Suppressor macrophage (primary cell): ENCODE measurements around the gene RALGPS1.

Experiments used
- DNase-seq, 4 experiments: peaks; one replicate each; pipeline ENCODE4 v3.0.0-alpha.2; 2020 to 2022

The RALGPS1 gene

GRCh38 chr9:126956917-126957686 lies 42.5 kb downstream of the RALGPS1 start:
- DNase-seq: no peak

GRCh38 chr9:126957687-126958053 lies 43.1 kb downstream of the RALGPS1 start:
- DNase-seq: no peak

GRCh38 chr9:126959336-126959735 lies 44.8 kb downstream of the RALGPS1 start:
- no peak for DNase-seq

- no peak for DNase-seq
Observed at GRCh38 chr9:126959917-126960316, 45.3 kb downstream of the RALGPS1 start.

GRCh38 chr9:126962336-126962735 lies 47.8 kb downstream of the RALGPS1 start:
- DNase-seq: no peak

- no peak for DNase-seq
Observed at GRCh38 chr9:126965077-126965476, 50.5 kb downstream of the RALGPS1 start.

- DNase-seq: peak; percentile 42 to 70 (median 53)
Observed at GRCh38 chr9:126965541-126966428, 51.2 kb downstream of the RALGPS1 start.

- no peak for DNase-seq
Observed at GRCh38 chr9:126971261-126971660, 56.7 kb downstream of the RALGPS1 start.

- no peak for DNase-seq
Observed at GRCh38 chr9:126973651-126974529, 59.3 kb downstream of the RALGPS1 start.

GRCh38 chr9:126974594-126974993 lies 60.0 kb downstream of the RALGPS1 start:
- DNase-seq: no peak

GRCh38 chr9:126975327-126976220 lies 61.0 kb downstream of the RALGPS1 start:
- DNase-seq: no peak

GRCh38 chr9:126979461-126979860 lies 64.9 kb downstream of the RALGPS1 start:
- DNase-seq: no peak

- DNase-seq: no peak
Observed at GRCh38 chr9:126980231-126980630, 65.6 kb downstream of the RALGPS1 start.

- DNase-seq: no peak
Observed at GRCh38 chr9:126981218-126981617, 66.6 kb downstream of the RALGPS1 start.

GRCh38 chr9:126982215-126983002 lies 67.8 kb downstream of the RALGPS1 start:
- no peak for DNase-seq

GRCh38 chr9:126983767-126984166 lies 69.2 kb downstream of the RALGPS1 start:
- DNase-seq: no peak

- no peak for DNase-seq
Observed at GRCh38 chr9:126984969-126985368, 70.4 kb downstream of the RALGPS1 start.

GRCh38 chr9:126985870-126986498 lies 71.4 kb downstream of the RALGPS1 start:
- DNase-seq: peak; percentile 91 to 97 (median 94)

- DNase-seq: peak in 2 of 4 experiments; percentile 10 to 20
Observed at GRCh38 chr9:126986506-126986951, 71.9 kb downstream of the RALGPS1 start.

GRCh38 chr9:126988857-126989256 lies 74.3 kb downstream of the RALGPS1 start:
- DNase-seq: no peak
